Measurements from ENCODE around the gene TPK1. TPM values are rescaled to one million over a fixed set of nuclear protein-coding genes. Genes with fewer than 3 reads are reported as not detected.

TPK1 gene
- total and polyA plus RNA-seq, 2 of the 8 experiments (the other 6 are each of a cell fraction or from before 2014, with no cell fraction given): 1.9 to 2.7 TPM

- TF ChIP-seq, protein P1, sequence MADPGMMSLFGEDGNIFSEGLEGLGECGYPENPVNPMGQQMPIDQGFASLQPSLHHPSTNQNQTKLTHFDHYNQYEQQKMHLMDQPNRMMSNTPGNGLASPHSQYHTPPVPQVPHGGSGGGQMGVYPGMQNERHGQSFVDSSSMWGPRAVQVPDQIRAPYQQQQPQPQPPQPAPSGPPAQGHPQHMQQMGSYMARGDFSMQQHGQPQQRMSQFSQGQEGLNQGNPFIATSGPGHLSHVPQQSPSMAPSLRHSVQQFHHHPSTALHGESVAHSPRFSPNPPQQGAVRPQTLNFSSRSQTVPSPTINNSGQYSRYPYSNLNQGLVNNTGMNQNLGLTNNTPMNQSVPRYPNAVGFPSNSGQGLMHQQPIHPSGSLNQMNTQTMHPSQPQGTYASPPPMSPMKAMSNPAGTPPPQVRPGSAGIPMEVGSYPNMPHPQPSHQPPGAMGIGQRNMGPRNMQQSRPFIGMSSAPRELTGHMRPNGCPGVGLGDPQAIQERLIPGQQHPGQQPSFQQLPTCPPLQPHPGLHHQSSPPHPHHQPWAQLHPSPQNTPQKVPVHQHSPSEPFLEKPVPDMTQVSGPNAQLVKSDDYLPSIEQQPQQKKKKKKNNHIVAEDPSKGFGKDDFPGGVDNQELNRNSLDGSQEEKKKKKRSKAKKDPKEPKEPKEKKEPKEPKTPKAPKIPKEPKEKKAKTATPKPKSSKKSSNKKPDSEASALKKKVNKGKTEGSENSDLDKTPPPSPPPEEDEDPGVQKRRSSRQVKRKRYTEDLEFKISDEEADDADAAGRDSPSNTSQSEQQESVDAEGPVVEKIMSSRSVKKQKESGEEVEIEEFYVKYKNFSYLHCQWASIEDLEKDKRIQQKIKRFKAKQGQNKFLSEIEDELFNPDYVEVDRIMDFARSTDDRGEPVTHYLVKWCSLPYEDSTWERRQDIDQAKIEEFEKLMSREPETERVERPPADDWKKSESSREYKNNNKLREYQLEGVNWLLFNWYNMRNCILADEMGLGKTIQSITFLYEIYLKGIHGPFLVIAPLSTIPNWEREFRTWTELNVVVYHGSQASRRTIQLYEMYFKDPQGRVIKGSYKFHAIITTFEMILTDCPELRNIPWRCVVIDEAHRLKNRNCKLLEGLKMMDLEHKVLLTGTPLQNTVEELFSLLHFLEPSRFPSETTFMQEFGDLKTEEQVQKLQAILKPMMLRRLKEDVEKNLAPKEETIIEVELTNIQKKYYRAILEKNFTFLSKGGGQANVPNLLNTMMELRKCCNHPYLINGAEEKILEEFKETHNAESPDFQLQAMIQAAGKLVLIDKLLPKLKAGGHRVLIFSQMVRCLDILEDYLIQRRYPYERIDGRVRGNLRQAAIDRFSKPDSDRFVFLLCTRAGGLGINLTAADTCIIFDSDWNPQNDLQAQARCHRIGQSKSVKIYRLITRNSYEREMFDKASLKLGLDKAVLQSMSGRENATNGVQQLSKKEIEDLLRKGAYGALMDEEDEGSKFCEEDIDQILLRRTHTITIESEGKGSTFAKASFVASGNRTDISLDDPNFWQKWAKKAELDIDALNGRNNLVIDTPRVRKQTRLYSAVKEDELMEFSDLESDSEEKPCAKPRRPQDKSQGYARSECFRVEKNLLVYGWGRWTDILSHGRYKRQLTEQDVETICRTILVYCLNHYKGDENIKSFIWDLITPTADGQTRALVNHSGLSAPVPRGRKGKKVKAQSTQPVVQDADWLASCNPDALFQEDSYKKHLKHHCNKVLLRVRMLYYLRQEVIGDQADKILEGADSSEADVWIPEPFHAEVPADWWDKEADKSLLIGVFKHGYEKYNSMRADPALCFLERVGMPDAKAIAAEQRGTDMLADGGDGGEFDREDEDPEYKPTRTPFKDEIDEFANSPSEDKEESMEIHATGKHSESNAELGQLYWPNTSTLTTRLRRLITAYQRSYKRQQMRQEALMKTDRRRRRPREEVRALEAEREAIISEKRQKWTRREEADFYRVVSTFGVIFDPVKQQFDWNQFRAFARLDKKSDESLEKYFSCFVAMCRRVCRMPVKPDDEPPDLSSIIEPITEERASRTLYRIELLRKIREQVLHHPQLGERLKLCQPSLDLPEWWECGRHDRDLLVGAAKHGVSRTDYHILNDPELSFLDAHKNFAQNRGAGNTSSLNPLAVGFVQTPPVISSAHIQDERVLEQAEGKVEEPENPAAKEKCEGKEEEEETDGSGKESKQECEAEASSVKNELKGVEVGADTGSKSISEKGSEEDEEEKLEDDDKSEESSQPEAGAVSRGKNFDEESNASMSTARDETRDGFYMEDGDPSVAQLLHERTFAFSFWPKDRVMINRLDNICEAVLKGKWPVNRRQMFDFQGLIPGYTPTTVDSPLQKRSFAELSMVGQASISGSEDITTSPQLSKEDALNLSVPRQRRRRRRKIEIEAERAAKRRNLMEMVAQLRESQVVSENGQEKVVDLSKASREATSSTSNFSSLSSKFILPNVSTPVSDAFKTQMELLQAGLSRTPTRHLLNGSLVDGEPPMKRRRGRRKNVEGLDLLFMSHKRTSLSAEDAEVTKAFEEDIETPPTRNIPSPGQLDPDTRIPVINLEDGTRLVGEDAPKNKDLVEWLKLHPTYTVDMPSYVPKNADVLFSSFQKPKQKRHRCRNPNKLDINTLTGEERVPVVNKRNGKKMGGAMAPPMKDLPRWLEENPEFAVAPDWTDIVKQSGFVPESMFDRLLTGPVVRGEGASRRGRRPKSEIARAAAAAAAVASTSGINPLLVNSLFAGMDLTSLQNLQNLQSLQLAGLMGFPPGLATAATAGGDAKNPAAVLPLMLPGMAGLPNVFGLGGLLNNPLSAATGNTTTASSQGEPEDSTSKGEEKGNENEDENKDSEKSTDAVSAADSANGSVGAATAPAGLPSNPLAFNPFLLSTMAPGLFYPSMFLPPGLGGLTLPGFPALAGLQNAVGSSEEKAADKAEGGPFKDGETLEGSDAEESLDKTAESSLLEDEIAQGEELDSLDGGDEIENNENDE (IDR thresholded peaks at IDR 0.05; ENCODE audit: insufficient replicate concordance, low read length): no peak
- no peak for TF ChIP-seq KDM4A (IDR thresholded peaks at IDR 0.05; ENCODE audit: low read depth, low read length, severe bottlenecking)
- TF ChIP-seq SP1 (IDR thresholded peaks at IDR 0.05; ENCODE audit: low read depth, low read length): no peak
- no peak for TF ChIP-seq USF2 (IDR thresholded peaks at IDR 0.05; ENCODE audit: low read length)
- no peak for TF ChIP-seq BRCA1 (IDR thresholded peaks at IDR 0.05; ENCODE audit: low read depth, low read length)
- TF ChIP-seq RFX5 (IDR thresholded peaks at IDR 0.05; ENCODE audit: borderline replicate concordance, low read depth, low read length): no peak
- TF ChIP-seq TEAD4 (IDR thresholded peaks at IDR 0.05; ENCODE audit: low read depth, low read length): no peak
- TF ChIP-seq TBP (IDR thresholded peaks at IDR 0.05; ENCODE audit: low read depth, low read length): no peak
- TF ChIP-seq EP300 (IDR thresholded peaks at IDR 0.05; ENCODE audit: borderline replicate concordance in 1 of 2, low read depth in 2 of 2, low read length in 2 of 2): no peak
- no peak for TF ChIP-seq SRF (IDR thresholded peaks at IDR 0.05; ENCODE audit: low read depth, low read length)
- TF ChIP-seq SIRT6 (IDR thresholded peaks at IDR 0.05; ENCODE audit: low read length): no peak
Measured at GRCh38 chr7:144780071-144780608, 55.7 kb downstream of the TPK1 start (continued).

Data from H1 (cell line).